K562 (cell line): ENCODE results near the gene CLIP1. TPM values are rescaled to one million over a fixed set of nuclear protein-coding genes. Genes with fewer than 3 reads are reported as not detected.

Source experiments
- ATAC-seq: fragments of 200-7000 bp; cut with Tn5 transposase; 3 replicates; pipeline ENCODE4 v1.9.1; 2020; ENCODE audit warnings: moderate library complexity
- BruUV-seq: library from RNA; stranded (reverse); fragments of 400-500 nt; replicated peaks from 2 replicates; lab custom pipeline; 2021; lab: Mats Ljungman, UMichigan
- CTCF ChIA-PET: fragments of 300-600 bp; formaldehyde crosslinking; extraction: SDS; loops from one replicate; lab custom pipeline; 2021; ENCODE audit warnings: low intra/inter-chr PET ratio; lab: Yijun Ruan, JAX
- POLR2A ChIA-PET: fragments of 300-600, 350-650 bp; sonication (Branson Sonifier 250); formaldehyde crosslinking; extraction: SDS; loops from one replicate; lab custom pipeline; 2021; ENCODE audit warnings: antibody characterized with exemption, inconsistent platforms; lab: Yijun Ruan, JAX
- DNase-seq, 4 experiments: peaks; one replicate each; pipeline versions ENCODE4 v3.0.0 to v3.0.0-alpha.2; 2011 to 2018; ENCODE audit warnings: low spot score in 3 of 4, mixed read lengths in 3 of 4; ENCODE audit errors: extremely low read depth in 1 of 4
- FAIRE-seq: peaks from 2 replicates; lab custom pipeline; 2011; peaks lifted over from hg19 to GRCh38; lab: Jason Lieb, UNC
- H2AFZ ChIP-seq: 2 replicates; pipeline ENCODE4 v1.6.0; 2011; ENCODE audit warnings: low read depth, low read length, control low read depth, inconsistent platforms
- H3K27ac ChIP-seq: fragments of 200-600 bp; 3 replicates; pipeline ENCODE4 v1.8.0; 2011; ENCODE audit warnings: low read depth, mild to moderate bottlenecking, control low read depth, inconsistent platforms, low read length, moderate library complexity, mixed read lengths; ENCODE audit errors: extremely low read depth
- H3K27me3 ChIP-seq, 2 experiments: fragments of 300-600 bp in 1 of 2; 2 replicates in 1 of 2; 3 replicates in 1 of 2; pipeline versions ENCODE4 v1.6.0 to v1.8.0; 2011; ENCODE audit warnings: inconsistent platforms in 2 of 2, low read length in 2 of 2, mild to moderate bottlenecking in 1 of 2, mixed read lengths in 1 of 2, moderate library complexity in 1 of 2; ENCODE audit not compliant: control insufficient read depth in 2 of 2, insufficient read depth in 2 of 2
- H3K36me3 ChIP-seq: fragments of 300-600 bp; 3 replicates; pipeline ENCODE4 v1.8.0; 2011; ENCODE audit warnings: mild to moderate bottlenecking, low read length, inconsistent platforms; ENCODE audit not compliant: control insufficient read depth, insufficient read depth
- H3K4me1 ChIP-seq, 2 experiments: fragments of 200-600 bp in 1 of 2; replicated peaks in 1 of 2; 2 replicates in 1 of 2; 3 replicates in 1 of 2; pipeline versions ENCODE4 v1.5.1 to v1.8.0; 2011; ENCODE audit warnings: inconsistent platforms in 2 of 2, low read length in 2 of 2, mild to moderate bottlenecking in 1 of 2, mixed read lengths in 1 of 2, moderate library complexity in 1 of 2; ENCODE audit not compliant: control insufficient read depth in 2 of 2, insufficient read depth in 2 of 2
- H3K4me2 ChIP-seq: 2 replicates; pipeline ENCODE4 v1.6.1; 2011; ENCODE audit warnings: low read length, control low read depth, inconsistent platforms, mixed read lengths; ENCODE audit not compliant: insufficient read depth
- H3K4me3 ChIP-seq: fragments of 200-600 bp; sonication (generic), shearing (Covaris generic); 2 replicates; pipeline ENCODE4 v1.5.1; 2016; ENCODE audit warnings: control low read depth, inconsistent platforms
- H3K79me2 ChIP-seq: fragments of 200-600 bp; 3 replicates; pipeline ENCODE4 v1.8.0; 2011; ENCODE audit warnings: low read length, inconsistent platforms; ENCODE audit not compliant: control insufficient read depth, insufficient read depth
- H3K9ac ChIP-seq, 2 experiments: 2 replicates each; pipeline versions ENCODE4 v1.6.0 to v1.6.1; 2011; ENCODE audit warnings: low read depth in 2 of 2, low read length in 2 of 2, control low read depth in 1 of 2, inconsistent platforms in 1 of 2, mild to moderate bottlenecking in 1 of 2, mixed read lengths in 1 of 2; ENCODE audit not compliant: insufficient read depth in 1 of 2
- H3K9me1 ChIP-seq: one replicate; pipeline ENCODE4 v1.6.0; 2011; ENCODE audit warnings: inconsistent platforms, mild to moderate bottlenecking, low read length, moderate library complexity; ENCODE audit not compliant: control insufficient read depth, insufficient read depth
- H3K9me3 ChIP-seq: replicated peaks from 2 replicates; pipeline ENCODE4 v1.5.1; 2011; ENCODE audit warnings: low read depth, low read length, inconsistent platforms; ENCODE audit not compliant: control insufficient read depth, insufficient read depth
- H4K20me1 ChIP-seq: replicated peaks from 2 replicates; pipeline ENCODE4 v1.6.1; 2011; ENCODE audit warnings: low read length, inconsistent platforms, mixed read lengths; ENCODE audit not compliant: control insufficient read depth, insufficient read depth
- HLTF ChIP-seq: fragments of 450-650 bp; IDR thresholded peaks from 2 replicates; pipeline ENCODE4 v1.6.1; 2016
- PPARD ChIP-seq: fragments of 250-450 bp; sonication (Bioruptor Pico); IDR thresholded peaks from 2 replicates; pipeline ENCODE4 v1.8.0; 2022; ENCODE audit warnings: inconsistent platforms, mild to moderate bottlenecking, moderate library complexity
- RCOR1 ChIP-seq, 2 experiments: IDR thresholded peaks; 2 replicates each; pipeline ENCODE4 v1.6.1; 2012; ENCODE audit warnings: low read depth in 2 of 2, low read length in 2 of 2, borderline replicate concordance in 1 of 2, improper control_type of control experiment in 1 of 2
- RUNX1 ChIP-seq: sonication (generic); IDR thresholded peaks from 2 replicates; pipeline ENCODE4 v1.6.1; 2016; ENCODE audit warnings: antibody characterized with exemption, low read depth
- SIN3A ChIP-seq, 2 experiments: fragments of 150-350 bp in 1 of 2; IDR thresholded peaks; 2 replicates each; pipeline ENCODE4 v1.6.1; 2011 to 2016; ENCODE audit warnings: borderline replicate concordance in 2 of 2, low read depth in 2 of 2, low read length in 2 of 2, mild to moderate bottlenecking in 2 of 2, moderate library complexity in 2 of 2; ENCODE audit not compliant: control insufficient read depth in 1 of 2
- SMAD3 ChIP-seq: fragments of 450-650 bp; formaldehyde crosslinking; conservative IDR thresholded peaks from 2 replicates; pipeline ENCODE4 v1.4.0; 2020; ENCODE audit warnings: mild to moderate bottlenecking
- SPI1 ChIP-seq: IDR thresholded peaks from 2 replicates; pipeline ENCODE4 v1.6.1; 2011; ENCODE audit warnings: low read depth, low read length, control low read depth, borderline replicate concordance
- ZKSCAN3 ChIP-seq: fragments of 250-450 bp; sonication (Bioruptor Pico); IDR thresholded peaks from 2 replicates; pipeline ENCODE4 v1.4.0; 2020
- ZNF134 ChIP-seq: fragments of 250-450 bp; sonication (Bioruptor Pico); conservative IDR thresholded peaks from 2 replicates; pipeline ENCODE4 v1.4.0; 2020
- ZNF764 ChIP-seq: fragments of 250-450 bp; sonication (Bioruptor Pico); IDR thresholded peaks from 2 replicates; pipeline ENCODE4 v1.4.0; 2020; ENCODE audit warnings: low read depth, mild to moderate bottlenecking, moderate library complexity
- WGBS: fragments of 100-300 bp; shearing (Covaris generic); methylation state at CpG from one replicate; pipeline ENCODE4 v1.1.6; 2016; ENCODE audit warnings: low coverage, mixed read lengths; ENCODE audit not compliant: insufficient coverage; ENCODE audit errors: missing lambda C conversion rate; 5-methylcytosine and 5-hydroxymethylcytosine counted together
- in situ Hi-C: fragments of 300-500 bp; cut with MboI; formaldehyde crosslinking; loops from 4 replicates; pipeline ENCODE4 v1.15.0; 2018; ENCODE audit warnings: inconsistent platforms, mixed read lengths
- intact Hi-C: fragments of 100-400 bp; cut with micrococcal nuclease; formaldehyde crosslinking; loops from 2 replicates; pipeline ENCODE4 v1.14.2; 2022
- polyA plus RNA-seq, 8 experiments: library from polyadenylated mRNA; depleted of rRNA in 4 of 8; stranded (reverse) in 5 of 8; unstranded in 3 of 8; fragments of >200 nt; fragmentation: Nextera tagmentation in 2 of 8; fragmentation: Illumina TruSeq in 1 of 8; extraction: Ambion mirVana in 2 of 8; extraction: Trizol in 1 of 8; gene quantifications; 2 replicates each; pipeline versions ENCODE4 v1.2.1 to v1.2.3, GENCODE V29; 2011 to 2014; ENCODE audit warnings: inconsistent platforms in 1 of 8, missing spikeins in 1 of 8
- total RNA-seq, 7 experiments: library from RNA; depleted of rRNA in 6 of 7; stranded (reverse); fragments of >200 nt in 6 of 7; fragmentation: Illumina TruSeq in 2 of 7; extraction: Trizol in 2 of 7; gene quantifications; 2 replicates each; pipeline versions ENCODE4 v1.2.1 to v1.2.3, GENCODE V29; 2011 to 2021; ENCODE audit warnings: low replicate concordance in 1 of 7
- TF ChIP-seq, protein P1 (sequence below): IDR thresholded peaks from 3 replicates; pipeline ENCODE4 v1.6.1; 2011; ENCODE audit warnings: borderline replicate concordance, mild to moderate bottlenecking; ENCODE audit not compliant: insufficient read length, insufficient read depth
- TF ChIP-seq, protein P2 (sequence below): fragments of 250-450 bp; sonication (Bioruptor Pico); IDR thresholded peaks from 2 replicates; pipeline ENCODE4 v1.8.0; 2021; ENCODE audit warnings: borderline replicate concordance, mild to moderate bottlenecking, moderate library complexity; ENCODE audit not compliant: poor library complexity, severe bottlenecking
- TF ChIP-seq, protein P3 (sequence below): sonication (generic); formaldehyde crosslinking; IDR thresholded peaks from 2 replicates; pipeline ENCODE4 v1.8.1; 2022; ENCODE audit warnings: missing genetic modification reagents

CLIP1 gene
- total and polyA plus RNA-seq, 9 of the 15 experiments (the other 6 are each of a cell fraction or from before 2014, with no cell fraction given) = 5.8 to 33.9 (median 27.6) TPM

DNA sequence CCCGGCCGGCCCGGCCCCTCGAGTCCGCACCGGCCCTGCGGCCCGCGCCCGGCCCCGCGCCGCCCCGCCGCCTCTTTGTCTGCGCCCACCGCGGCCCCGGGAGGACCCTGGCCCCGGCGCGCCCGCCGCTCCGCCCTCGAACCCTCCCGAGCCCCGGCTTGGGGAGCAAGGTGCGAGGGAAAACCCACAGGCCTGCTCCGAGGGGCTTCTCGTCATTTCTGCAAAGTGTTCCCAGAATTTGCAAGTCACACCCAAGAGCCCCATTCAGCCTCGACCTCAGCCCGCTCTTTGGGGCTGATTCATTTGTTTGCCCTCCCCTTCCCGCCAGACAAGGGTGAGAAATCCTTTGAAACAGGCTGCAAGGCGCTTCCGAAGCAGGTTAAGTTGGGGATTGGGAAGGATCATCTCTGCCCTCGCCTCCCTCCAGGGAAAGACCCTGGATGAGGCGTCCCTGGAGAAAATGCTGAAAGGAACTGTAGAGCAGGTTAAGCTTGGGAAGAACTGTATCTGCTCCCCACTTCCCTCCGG, 325 bp upstream of the CLIP1 start (continued):
- TF ChIP-seq HLTF = no peak
- TF ChIP-seq SPI1 = 0 out of 2 replicates have a peak, but pooled peaks have one; percentile 14
- TF ChIP-seq, protein P1, sequence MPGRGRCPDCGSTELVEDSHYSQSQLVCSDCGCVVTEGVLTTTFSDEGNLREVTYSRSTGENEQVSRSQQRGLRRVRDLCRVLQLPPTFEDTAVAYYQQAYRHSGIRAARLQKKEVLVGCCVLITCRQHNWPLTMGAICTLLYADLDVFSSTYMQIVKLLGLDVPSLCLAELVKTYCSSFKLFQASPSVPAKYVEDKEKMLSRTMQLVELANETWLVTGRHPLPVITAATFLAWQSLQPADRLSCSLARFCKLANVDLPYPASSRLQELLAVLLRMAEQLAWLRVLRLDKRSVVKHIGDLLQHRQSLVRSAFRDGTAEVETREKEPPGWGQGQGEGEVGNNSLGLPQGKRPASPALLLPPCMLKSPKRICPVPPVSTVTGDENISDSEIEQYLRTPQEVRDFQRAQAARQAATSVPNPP = no peak
- no peak for TF ChIP-seq RCOR1 (IDR thresholded peaks at IDR 0.05; ENCODE audit: borderline replicate concordance in 1 of 2, low read depth in 2 of 2, low read length in 2 of 2)
- no peak for TF ChIP-seq PPARD (CRISPR knock-in tag)
- TF ChIP-seq, protein P2, sequence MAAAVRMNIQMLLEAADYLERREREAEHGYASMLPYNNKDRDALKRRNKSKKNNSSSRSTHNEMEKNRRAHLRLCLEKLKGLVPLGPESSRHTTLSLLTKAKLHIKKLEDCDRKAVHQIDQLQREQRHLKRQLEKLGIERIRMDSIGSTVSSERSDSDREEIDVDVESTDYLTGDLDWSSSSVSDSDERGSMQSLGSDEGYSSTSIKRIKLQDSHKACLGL (CRISPR knock-in tag) = no peak
- TF ChIP-seq, all 486 proteins: peak for 45

DNA sequence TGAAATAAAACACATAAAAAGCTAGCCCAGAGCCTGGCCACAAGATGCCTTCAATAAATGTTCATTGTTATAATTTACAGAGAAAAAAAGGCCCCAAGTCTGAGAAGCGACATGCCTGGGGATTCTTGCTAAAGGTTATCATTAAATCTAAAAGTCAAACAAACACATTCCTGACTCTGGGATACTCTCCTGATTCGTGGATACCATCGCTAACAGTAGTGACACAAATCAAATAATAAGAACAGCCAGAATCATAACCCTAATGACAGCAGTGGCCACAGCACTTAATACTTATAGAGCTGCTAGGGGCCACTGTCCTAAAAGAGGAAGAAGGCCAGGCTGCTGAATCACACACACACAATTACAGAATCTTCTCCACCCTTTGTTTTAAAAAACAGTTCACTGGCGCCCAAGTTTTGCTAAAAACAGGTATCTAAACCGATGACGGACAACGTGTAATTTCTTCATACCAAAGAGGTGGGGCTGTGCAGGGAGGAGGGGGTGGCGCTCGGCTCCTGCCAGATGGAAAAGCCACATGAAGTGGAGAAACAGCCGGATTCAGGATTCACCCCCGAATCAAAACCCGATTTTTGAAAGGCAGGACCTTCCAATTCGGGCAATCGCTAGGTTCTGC, 1.2 kb downstream of the CLIP1 start:
- BruUV-seq = TSS peak; percentile 62
- in situ Hi-C loops = no loop called here
- TF ChIP-seq SIN3A (IDR thresholded peaks at IDR 0.05; ENCODE audit: borderline replicate concordance in 2 of 2, control insufficient read depth in 1 of 2, low read depth in 2 of 2, low read length in 2 of 2) (0 out of 4 replicates have a peak, but pooled peaks of 1 of the 2 experiments have one; percentile 32), RUNX1 (no peak), ZKSCAN3 (CRISPR knock-in tag) (no peak), ZNF764 (CRISPR knock-in tag) (no peak), ZNF134 (CRISPR knock-in tag) (no peak), SMAD3 (CRISPR knock-in tag) (no peak)
- TF ChIP-seq, protein P3, sequence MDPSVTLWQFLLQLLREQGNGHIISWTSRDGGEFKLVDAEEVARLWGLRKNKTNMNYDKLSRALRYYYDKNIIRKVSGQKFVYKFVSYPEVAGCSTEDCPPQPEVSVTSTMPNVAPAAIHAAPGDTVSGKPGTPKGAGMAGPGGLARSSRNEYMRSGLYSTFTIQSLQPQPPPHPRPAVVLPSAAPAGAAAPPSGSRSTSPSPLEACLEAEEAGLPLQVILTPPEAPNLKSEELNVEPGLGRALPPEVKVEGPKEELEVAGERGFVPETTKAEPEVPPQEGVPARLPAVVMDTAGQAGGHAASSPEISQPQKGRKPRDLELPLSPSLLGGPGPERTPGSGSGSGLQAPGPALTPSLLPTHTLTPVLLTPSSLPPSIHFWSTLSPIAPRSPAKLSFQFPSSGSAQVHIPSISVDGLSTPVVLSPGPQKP (CRISPR knock-in tag) = no peak

More for the DNA sequence above, 1.2 kb downstream of the CLIP1 start:
- WGBS = 4% methylated on average over 14 of the region's 14 CpGs
- H3K4me3 ChIP-seq = peak overlapping the region; percentile 72
- peak overlapping the region; percentile 85 to 96 for H3K9ac ChIP-seq
- H3K36me3 ChIP-seq = no peaks in the 10 kb centered on the region
- ATAC-seq (peak; percentile 34), DNase-seq (peak; percentile 35 to 53 (median 37)), FAIRE-seq (peak; percentile 72)
- H3K9me3 ChIP-seq = no peaks in the 10 kb centered on the region
- intact Hi-C loops = loop anchor here (1.0 to 5.0 kb wide), 3 partner anchors 21 to 89 kb away; no protein-coding TSS in a partner anchor
- H2AFZ ChIP-seq = peak overlapping the region; percentile 89
- peak overlapping the region; percentile 77 for H3K27ac ChIP-seq
- H3K4me1 ChIP-seq = peaks cover 26 to 31% of the 10 kb centered on the region in 2 experiments
- no peaks in the 10 kb centered on the region for H3K9me1 ChIP-seq
- CTCF ChIA-PET = interaction anchor here (0.6 to 1.6 kb wide), 3 partner anchors 22 to 85 kb away, joined by 3 to 12 read pairs (median 6); no protein-coding TSS in a partner anchor
- POLR2A ChIA-PET = interaction anchor here (0.6 to 4.6 kb wide), 10 partner anchors 9 to 974 kb away, joined by 3 to 30 read pairs (median 3); partner anchors contain the start of gene ZCCHC8
- H3K27me3 ChIP-seq = no peaks in the 10 kb centered on the region
- H4K20me1 ChIP-seq = no peaks in the 10 kb centered on the region
- peaks cover 46% of the 10 kb centered on the region for H3K79me2 ChIP-seq
- peak overlapping the region; percentile 88 for H3K4me2 ChIP-seq
